Erythroblast (primary cell): ENCODE results near the gene MFSD11.
"Not testable (repeated sequence)": the region's sequence is repeated elsewhere in the genome, so short reads cannot be mapped to it uniquely, and the experiment has no call there.

Experiments
- DNase-seq, 2 experiments: peaks; one replicate each; lab custom pipeline; 2025; lab: John Stamatoyannopoulos, UW
- GATA1 ChIP-seq: IDR thresholded peaks from 2 replicates; pipeline ENCODE4 v1.6.1; 2011; ENCODE audit warnings: low read depth, mild to moderate bottlenecking, control low read depth, low read length, moderate library complexity
- POLR2A ChIP-seq: IDR thresholded peaks from 2 replicates; pipeline ENCODE4 v1.6.1; 2011; ENCODE audit warnings: mild to moderate bottlenecking, low read length

MFSD11 gene

GRCh38 chr17:76812263-76812662 lies 74.3 kb downstream of the MFSD11 start:
- DNase-seq, result no peak
- TF ChIP-seq POLR2A, result no peak
- no peak for TF ChIP-seq GATA1

- no peak for DNase-seq
- TF ChIP-seq POLR2A (no peak), GATA1 (no peak)
These were observed 75.0 kb downstream of the MFSD11 start for GRCh38 chr17:76812968-76813367.

- DNase-seq, result not testable (repeated sequence)
These were observed 78.1 kb downstream of the MFSD11 start for GRCh38 chr17:76815907-76816589.

GRCh38 chr17:76816590-76817135 lies 78.7 kb downstream of the MFSD11 start:
- no peak for TF ChIP-seq POLR2A
- TF ChIP-seq GATA1, result no peak
- DNase-seq, result peak; percentile 55 to 68

- DNase-seq, result no peak
- TF ChIP-seq POLR2A, result no peak
- TF ChIP-seq GATA1, result no peak
These were observed 82.1 kb downstream of the MFSD11 start for GRCh38 chr17:76820039-76820438.

GRCh38 chr17:76820561-76820960 lies 82.6 kb downstream of the MFSD11 start:
- DNase-seq, result no peak
- no peak for TF ChIP-seq POLR2A
- TF ChIP-seq GATA1, result no peak

GRCh38 chr17:76822184-76822778 lies 84.4 kb downstream of the MFSD11 start:
- no peak for DNase-seq
- no peak for TF ChIP-seq GATA1
- TF ChIP-seq POLR2A, result no peak

- no peak for DNase-seq
These were observed 86.2 kb downstream of the MFSD11 start for GRCh38 chr17:76824093-76824492.

GRCh38 chr17:76826330-76827068 lies 88.6 kb downstream of the MFSD11 start:
- no peak for TF ChIP-seq GATA1
- TF ChIP-seq POLR2A, result no peak
- DNase-seq, result no peak

More at GRCh38 chr17:76824093-76824492, 86.2 kb downstream of the MFSD11 start:
- TF ChIP-seq POLR2A, result no peak
- no peak for TF ChIP-seq GATA1

GRCh38 chr17:76827736-76828135 lies 89.8 kb downstream of the MFSD11 start:
- no peak for DNase-seq
- TF ChIP-seq POLR2A (no peak), GATA1 (no peak)
